HEK293 (cell line): ENCODE data around the gene APBA1.

Source experiments
- FEZF1 ChIP-seq: fragments of 450-650 bp; formaldehyde crosslinking; IDR thresholded peaks from 2 replicates; pipeline ENCODE4 v1.5.1; 2016; ENCODE audit warnings: missing biosample characterization, missing genetic modification characterization
- GLIS2 ChIP-seq: fragments of 450-650 bp; formaldehyde crosslinking; IDR thresholded peaks from 2 replicates; pipeline ENCODE4 v1.5.1; 2016; ENCODE audit warnings: missing biosample characterization, missing genetic modification characterization
- KLF1 ChIP-seq: fragments of 450-650 bp; formaldehyde crosslinking; IDR thresholded peaks from 2 replicates; pipeline ENCODE4 v1.5.1; 2016; ENCODE audit warnings: missing biosample characterization, missing genetic modification characterization
- KLF16 ChIP-seq: fragments of 450-650 bp; formaldehyde crosslinking; IDR thresholded peaks from 2 replicates; pipeline ENCODE4 v1.5.1; 2017; ENCODE audit warnings: missing biosample characterization, missing genetic modification characterization
- OVOL3 ChIP-seq: fragments of 450-650 bp; formaldehyde crosslinking; IDR thresholded peaks from 2 replicates; pipeline ENCODE4 v1.5.1; 2016; ENCODE audit warnings: missing biosample characterization, missing genetic modification characterization
- SP3 ChIP-seq: fragments of 450-650 bp; formaldehyde crosslinking; IDR thresholded peaks from 2 replicates; pipeline ENCODE4 v1.5.1; 2016; ENCODE audit warnings: missing biosample characterization, missing genetic modification characterization
- YY1 ChIP-seq: fragments of 450-650 bp; formaldehyde crosslinking; IDR thresholded peaks from 2 replicates; pipeline ENCODE4 v1.5.1; 2018; ENCODE audit warnings: missing biosample characterization, missing genetic modification characterization
- ZBTB20 ChIP-seq: fragments of 450-650 bp; formaldehyde crosslinking; IDR thresholded peaks from 2 replicates; pipeline ENCODE4 v1.5.1; 2016; ENCODE audit warnings: missing biosample characterization, missing genetic modification characterization
- ZBTB44 ChIP-seq: fragments of 450-650 bp; IDR thresholded peaks from 2 replicates; pipeline ENCODE4 v1.5.1; 2018; ENCODE audit warnings: missing biosample characterization, mild to moderate bottlenecking, missing genetic modification characterization
- ZFP41 ChIP-seq: fragments of 450-650 bp; formaldehyde crosslinking; IDR thresholded peaks from 2 replicates; pipeline ENCODE4 v1.5.1; 2016; ENCODE audit warnings: missing biosample characterization, missing genetic modification characterization, borderline replicate concordance
- ZFP69B ChIP-seq: fragments of 450-650 bp; formaldehyde crosslinking; IDR thresholded peaks from 2 replicates; pipeline ENCODE4 v1.5.1; 2016; ENCODE audit warnings: missing biosample characterization, missing genetic modification characterization
- ZNF10 ChIP-seq: fragments of 450-650 bp; formaldehyde crosslinking; IDR thresholded peaks from 2 replicates; pipeline ENCODE4 v1.5.1; 2017; ENCODE audit warnings: missing biosample characterization, missing genetic modification characterization
- ZNF214 ChIP-seq: fragments of 450-650 bp; formaldehyde crosslinking; IDR thresholded peaks from 2 replicates; pipeline ENCODE4 v1.5.1; 2017; ENCODE audit warnings: missing biosample characterization, mild to moderate bottlenecking, missing genetic modification characterization, borderline replicate concordance
- ZNF221 ChIP-seq: fragments of 450-650 bp; formaldehyde crosslinking; IDR thresholded peaks from 2 replicates; pipeline ENCODE4 v1.5.1; 2017; ENCODE audit warnings: missing biosample characterization, missing genetic modification characterization, borderline replicate concordance
- ZNF302 ChIP-seq: fragments of 450-650 bp; formaldehyde crosslinking; IDR thresholded peaks from 2 replicates; pipeline ENCODE4 v1.5.1; 2016; ENCODE audit warnings: missing biosample characterization, missing genetic modification characterization, low read depth
- ZNF366 ChIP-seq: fragments of 450-650 bp; formaldehyde crosslinking; conservative IDR thresholded peaks from 2 replicates; pipeline ENCODE4 v1.5.1; 2016; ENCODE audit warnings: missing biosample characterization, missing genetic modification characterization
- ZNF37A ChIP-seq: fragments of 450-650 bp; IDR thresholded peaks from 2 replicates; pipeline ENCODE4 v1.5.1; 2018; ENCODE audit warnings: missing biosample characterization, missing genetic modification characterization
- ZNF521 ChIP-seq: fragments of 450-650 bp; formaldehyde crosslinking; IDR thresholded peaks from 2 replicates; pipeline ENCODE4 v1.5.1; 2017; ENCODE audit warnings: missing biosample characterization, mild to moderate bottlenecking, missing genetic modification characterization
- ZNF585B ChIP-seq: fragments of 450-650 bp; formaldehyde crosslinking; IDR thresholded peaks from 2 replicates; pipeline ENCODE4 v1.5.1; 2016; ENCODE audit warnings: missing biosample characterization, missing genetic modification characterization
- ZNF624 ChIP-seq: fragments of 450-650 bp; formaldehyde crosslinking; IDR thresholded peaks from 2 replicates; pipeline ENCODE4 v1.5.1; 2017; ENCODE audit warnings: missing biosample characterization, missing genetic modification characterization
- ZNF707 ChIP-seq: fragments of 450-650 bp; formaldehyde crosslinking; IDR thresholded peaks from 2 replicates; pipeline ENCODE4 v1.5.1; 2016; ENCODE audit warnings: missing biosample characterization, missing genetic modification characterization
- ZNF776 ChIP-seq: fragments of 450-650 bp; formaldehyde crosslinking; IDR thresholded peaks from 2 replicates; pipeline ENCODE4 v1.5.0; 2017; ENCODE audit warnings: missing biosample characterization, missing genetic modification characterization, borderline replicate concordance
- ZNF837 ChIP-seq: fragments of 450-650 bp; formaldehyde crosslinking; IDR thresholded peaks from 2 replicates; pipeline ENCODE4 v1.5.1; 2016; ENCODE audit warnings: missing biosample characterization, missing genetic modification characterization
- ZSCAN30 ChIP-seq: fragments of 450-650 bp; IDR thresholded peaks from 2 replicates; pipeline ENCODE4 v1.5.1; 2018; ENCODE audit warnings: missing biosample characterization, mild to moderate bottlenecking, missing genetic modification characterization, moderate library complexity
- TF ChIP-seq, protein P1 (sequence below): fragments of 450-650 bp; formaldehyde crosslinking; IDR thresholded peaks from 2 replicates; pipeline ENCODE4 v1.5.1; 2016; ENCODE audit warnings: missing biosample characterization, missing genetic modification characterization
- TF ChIP-seq, protein P2 (sequence below): fragments of 450-650 bp; formaldehyde crosslinking; IDR thresholded peaks from 2 replicates; pipeline ENCODE4 v1.5.1; 2016; ENCODE audit warnings: missing biosample characterization, missing genetic modification characterization
- TF ChIP-seq, protein P3 (sequence below): fragments of 450-650 bp; formaldehyde crosslinking; IDR thresholded peaks from 2 replicates; pipeline ENCODE4 v1.5.1; 2016; ENCODE audit warnings: missing biosample characterization, missing genetic modification characterization
- TF ChIP-seq, protein P4 (sequence below): fragments of 450-650 bp; formaldehyde crosslinking; IDR thresholded peaks from 2 replicates; pipeline ENCODE4 v1.5.1; 2016; ENCODE audit warnings: missing biosample characterization, missing genetic modification characterization
- TF ChIP-seq, protein P5 (sequence below): fragments of 450-650 bp; formaldehyde crosslinking; IDR thresholded peaks from 2 replicates; pipeline ENCODE4 v1.5.1; 2016; ENCODE audit warnings: missing biosample characterization, missing genetic modification characterization
- TF ChIP-seq, protein P6 (sequence below): fragments of 450-650 bp; formaldehyde crosslinking; optimal IDR thresholded peaks from 2 replicates; pipeline ENCODE3; 2016; ENCODE audit warnings: missing biosample characterization, mild to moderate bottlenecking, missing genetic modification characterization

Gene APBA1

GRCh38 chr9:69672596-69673310 lies 582 bp upstream of the APBA1 start (continued):
- no peak for TF ChIP-seq OVOL3
- TF ChIP-seq ZNF214 = no peak
- no peak for TF ChIP-seq FEZF1
- no peak for TF ChIP-seq ZNF521 (tag by site-specific recombination)
- TF ChIP-seq ZNF37A (tag by site-specific recombination) = no peak
- TF ChIP-seq ZNF10 (tag by site-specific recombination) = no peak
- no peak for TF ChIP-seq ZBTB44 (tag by site-specific recombination)
- TF ChIP-seq, protein P1, sequence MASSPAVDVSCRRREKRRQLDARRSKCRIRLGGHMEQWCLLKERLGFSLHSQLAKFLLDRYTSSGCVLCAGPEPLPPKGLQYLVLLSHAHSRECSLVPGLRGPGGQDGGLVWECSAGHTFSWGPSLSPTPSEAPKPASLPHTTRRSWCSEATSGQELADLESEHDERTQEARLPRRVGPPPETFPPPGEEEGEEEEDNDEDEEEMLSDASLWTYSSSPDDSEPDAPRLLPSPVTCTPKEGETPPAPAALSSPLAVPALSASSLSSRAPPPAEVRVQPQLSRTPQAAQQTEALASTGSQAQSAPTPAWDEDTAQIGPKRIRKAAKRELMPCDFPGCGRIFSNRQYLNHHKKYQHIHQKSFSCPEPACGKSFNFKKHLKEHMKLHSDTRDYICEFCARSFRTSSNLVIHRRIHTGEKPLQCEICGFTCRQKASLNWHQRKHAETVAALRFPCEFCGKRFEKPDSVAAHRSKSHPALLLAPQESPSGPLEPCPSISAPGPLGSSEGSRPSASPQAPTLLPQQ (tag by site-specific recombination) = no peak
- TF ChIP-seq, protein P2, sequence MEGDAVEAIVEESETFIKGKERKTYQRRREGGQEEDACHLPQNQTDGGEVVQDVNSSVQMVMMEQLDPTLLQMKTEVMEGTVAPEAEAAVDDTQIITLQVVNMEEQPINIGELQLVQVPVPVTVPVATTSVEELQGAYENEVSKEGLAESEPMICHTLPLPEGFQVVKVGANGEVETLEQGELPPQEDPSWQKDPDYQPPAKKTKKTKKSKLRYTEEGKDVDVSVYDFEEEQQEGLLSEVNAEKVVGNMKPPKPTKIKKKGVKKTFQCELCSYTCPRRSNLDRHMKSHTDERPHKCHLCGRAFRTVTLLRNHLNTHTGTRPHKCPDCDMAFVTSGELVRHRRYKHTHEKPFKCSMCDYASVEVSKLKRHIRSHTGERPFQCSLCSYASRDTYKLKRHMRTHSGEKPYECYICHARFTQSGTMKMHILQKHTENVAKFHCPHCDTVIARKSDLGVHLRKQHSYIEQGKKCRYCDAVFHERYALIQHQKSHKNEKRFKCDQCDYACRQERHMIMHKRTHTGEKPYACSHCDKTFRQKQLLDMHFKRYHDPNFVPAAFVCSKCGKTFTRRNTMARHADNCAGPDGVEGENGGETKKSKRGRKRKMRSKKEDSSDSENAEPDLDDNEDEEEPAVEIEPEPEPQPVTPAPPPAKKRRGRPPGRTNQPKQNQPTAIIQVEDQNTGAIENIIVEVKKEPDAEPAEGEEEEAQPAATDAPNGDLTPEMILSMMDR (tag by site-specific recombination) = peak; percentile 73
- no peak for TF ChIP-seq ZNF776
- TF ChIP-seq, protein P3, sequence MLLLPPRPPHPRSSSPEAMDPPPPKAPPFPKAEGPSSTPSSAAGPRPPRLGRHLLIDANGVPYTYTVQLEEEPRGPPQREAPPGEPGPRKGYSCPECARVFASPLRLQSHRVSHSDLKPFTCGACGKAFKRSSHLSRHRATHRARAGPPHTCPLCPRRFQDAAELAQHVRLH = no peak
- no peak for TF ChIP-seq ZNF837
- TF ChIP-seq, protein P4, sequence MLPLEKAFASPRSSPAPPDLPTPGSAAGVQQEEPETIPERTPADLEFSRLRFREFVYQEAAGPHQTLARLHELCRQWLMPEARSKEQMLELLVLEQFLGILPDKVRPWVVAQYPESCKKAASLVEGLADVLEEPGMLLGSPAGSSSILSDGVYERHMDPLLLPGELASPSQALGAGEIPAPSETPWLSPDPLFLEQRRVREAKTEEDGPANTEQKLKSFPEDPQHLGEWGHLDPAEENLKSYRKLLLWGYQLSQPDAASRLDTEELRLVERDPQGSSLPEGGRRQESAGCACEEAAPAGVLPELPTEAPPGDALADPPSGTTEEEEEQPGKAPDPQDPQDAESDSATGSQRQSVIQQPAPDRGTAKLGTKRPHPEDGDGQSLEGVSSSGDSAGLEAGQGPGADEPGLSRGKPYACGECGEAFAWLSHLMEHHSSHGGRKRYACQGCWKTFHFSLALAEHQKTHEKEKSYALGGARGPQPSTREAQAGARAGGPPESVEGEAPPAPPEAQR (tag by site-specific recombination) = no peak
- TF ChIP-seq KLF16 (tag by site-specific recombination) = no peak
- TF ChIP-seq, protein P5, sequence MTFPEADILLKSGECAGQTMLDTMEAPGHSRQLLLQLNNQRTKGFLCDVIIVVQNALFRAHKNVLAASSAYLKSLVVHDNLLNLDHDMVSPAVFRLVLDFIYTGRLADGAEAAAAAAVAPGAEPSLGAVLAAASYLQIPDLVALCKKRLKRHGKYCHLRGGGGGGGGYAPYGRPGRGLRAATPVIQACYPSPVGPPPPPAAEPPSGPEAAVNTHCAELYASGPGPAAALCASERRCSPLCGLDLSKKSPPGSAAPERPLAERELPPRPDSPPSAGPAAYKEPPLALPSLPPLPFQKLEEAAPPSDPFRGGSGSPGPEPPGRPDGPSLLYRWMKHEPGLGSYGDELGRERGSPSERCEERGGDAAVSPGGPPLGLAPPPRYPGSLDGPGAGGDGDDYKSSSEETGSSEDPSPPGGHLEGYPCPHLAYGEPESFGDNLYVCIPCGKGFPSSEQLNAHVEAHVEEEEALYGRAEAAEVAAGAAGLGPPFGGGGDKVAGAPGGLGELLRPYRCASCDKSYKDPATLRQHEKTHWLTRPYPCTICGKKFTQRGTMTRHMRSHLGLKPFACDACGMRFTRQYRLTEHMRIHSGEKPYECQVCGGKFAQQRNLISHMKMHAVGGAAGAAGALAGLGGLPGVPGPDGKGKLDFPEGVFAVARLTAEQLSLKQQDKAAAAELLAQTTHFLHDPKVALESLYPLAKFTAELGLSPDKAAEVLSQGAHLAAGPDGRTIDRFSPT (tag by site-specific recombination) = no peak
- TF ChIP-seq KLF1 (tag by site-specific recombination) = no peak
- TF ChIP-seq, protein P6, sequence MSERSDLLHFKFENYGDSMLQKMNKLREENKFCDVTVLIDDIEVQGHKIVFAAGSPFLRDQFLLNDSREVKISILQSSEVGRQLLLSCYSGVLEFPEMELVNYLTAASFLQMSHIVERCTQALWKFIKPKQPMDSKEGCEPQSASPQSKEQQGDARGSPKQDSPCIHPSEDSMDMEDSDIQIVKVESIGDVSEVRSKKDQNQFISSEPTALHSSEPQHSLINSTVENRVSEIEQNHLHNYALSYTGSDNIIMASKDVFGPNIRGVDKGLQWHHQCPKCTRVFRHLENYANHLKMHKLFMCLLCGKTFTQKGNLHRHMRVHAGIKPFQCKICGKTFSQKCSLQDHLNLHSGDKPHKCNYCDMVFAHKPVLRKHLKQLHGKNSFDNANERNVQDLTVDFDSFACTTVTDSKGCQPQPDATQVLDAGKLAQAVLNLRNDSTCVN (tag by site-specific recombination) = peak; percentile 43
- no peak for TF ChIP-seq YY1 (tag by site-specific recombination)
- no peak for TF ChIP-seq ZNF624
- TF ChIP-seq ZNF221 = no peak
- TF ChIP-seq ZNF585B = no peak
- no peak for TF ChIP-seq ZFP69B (tag by site-specific recombination)
- TF ChIP-seq ZSCAN30 (tag by site-specific recombination) = no peak
- TF ChIP-seq GLIS2 (tag by site-specific recombination) = peak; percentile 51
- no peak for TF ChIP-seq ZNF707 (tag by site-specific recombination)
- TF ChIP-seq ZBTB20 (tag by site-specific recombination) = peak; percentile 68; the same call in 1 of the 2 replicates
- no peak for TF ChIP-seq ZFP41
- no peak for TF ChIP-seq ZNF302 (tag by site-specific recombination)
- no peak for TF ChIP-seq SP3 (tag by site-specific recombination)
- TF ChIP-seq ZNF366 = no peak
